Right atrium auricular region (tissue), 2 donors: Measurements from ENCODE around the gene LDHAL6B. TPM values are rescaled to one million over a fixed set of nuclear protein-coding genes. Genes with fewer than 3 reads are reported as not detected.
A peak's percentile ranks its signal among the peaks of the same experiment; 100 is the strongest.

ENCODE experiments used
- DNase-seq: peaks from one replicate; pipeline ENCODE4 v3.0.0-alpha.2; 2019; ENCODE audit warnings: low spot score
- H3K27ac ChIP-seq, 2 donors: fragments of 200-600 bp; sonication (generic); 1 replicate in 1 of 2; 2 replicates in 1 of 2; pipeline ENCODE4 v1.5.1; 2016 to 2019
- H3K27me3 ChIP-seq, 2 donors: fragments of 200-600 bp; sonication (generic); one replicate each; pipeline versions ENCODE4 v1.5.1 to v1.6.0; 2017 to 2019
- H3K36me3 ChIP-seq: fragments of 200-600 bp; sonication (generic); one replicate; pipeline ENCODE4 v1.5.1; 2016
- H3K4me1 ChIP-seq, 2 donors: fragments of 200-600 bp; sonication (generic); one replicate each; pipeline versions ENCODE4 v1.5.1 to v1.6.0; 2017 to 2019
- H3K4me3 ChIP-seq, 2 donors: fragments of 200-600 bp; sonication (generic); 1 replicate in 1 of 2; 2 replicates in 1 of 2; pipeline ENCODE4 v1.5.1; 2017 to 2019; ENCODE audit warnings: mild to moderate bottlenecking in 1 of 2, moderate library complexity in 1 of 2
- H3K9me3 ChIP-seq, 2 donors: fragments of 200-600 bp; sonication (generic); one replicate each; pipeline ENCODE4 v1.5.1; 2019
- total RNA-seq, 2 donors: library from RNA; depleted of rRNA; stranded (reverse); fragments of >200 nt; gene quantifications; one replicate each; pipeline ENCODE4 v1.1.0, GENCODE V29; 2016
- TF ChIP-seq, protein P1 (sequence below), 2 donors: fragments of 200-600 bp; sonication (generic); IDR thresholded peaks; one replicate each; pipeline ENCODE4 v1.5.1; 2019; ENCODE audit warnings: antibody characterized with exemption in 2 of 2

The LDHAL6B gene
- total RNA-seq, 2 donors from 2014 or later: not detected

DNA sequence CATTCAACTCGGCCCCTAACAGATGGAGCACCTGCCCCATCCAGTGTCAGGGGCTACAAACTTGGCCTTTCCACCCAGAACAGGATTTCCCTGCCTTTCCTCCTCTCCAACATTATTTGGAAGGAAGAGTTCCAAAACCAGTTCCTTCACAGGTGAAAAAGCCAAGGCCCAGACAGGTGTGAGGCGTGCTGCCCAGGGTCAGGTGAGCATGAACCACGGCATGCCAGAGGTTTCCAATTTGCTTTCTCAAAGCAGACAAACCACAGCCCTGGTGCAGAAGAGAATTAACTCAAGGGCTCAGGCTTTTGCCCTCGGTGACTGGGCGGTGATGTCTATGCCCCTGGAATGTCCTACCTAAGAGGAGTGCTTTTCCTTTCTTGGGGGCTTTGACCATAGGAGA, 43.2 kb downstream of the LDHAL6B start:
- Histone ChIP-seq H3K9me3 (no peaks in the 10 kb centered on the region), H3K27me3 (no peaks in the 10 kb centered on the region), H3K4me3 (no peak overlapping the region), H3K27ac (peak overlapping the region in 1 of 2 donors; percentile 12), H3K4me1 (peaks cover 0 to 4% of the 10 kb centered on the region in 2 donors), H3K36me3 (no peaks in the 10 kb centered on the region)
- DNase-seq: no peak
- TF ChIP-seq, protein P1, sequence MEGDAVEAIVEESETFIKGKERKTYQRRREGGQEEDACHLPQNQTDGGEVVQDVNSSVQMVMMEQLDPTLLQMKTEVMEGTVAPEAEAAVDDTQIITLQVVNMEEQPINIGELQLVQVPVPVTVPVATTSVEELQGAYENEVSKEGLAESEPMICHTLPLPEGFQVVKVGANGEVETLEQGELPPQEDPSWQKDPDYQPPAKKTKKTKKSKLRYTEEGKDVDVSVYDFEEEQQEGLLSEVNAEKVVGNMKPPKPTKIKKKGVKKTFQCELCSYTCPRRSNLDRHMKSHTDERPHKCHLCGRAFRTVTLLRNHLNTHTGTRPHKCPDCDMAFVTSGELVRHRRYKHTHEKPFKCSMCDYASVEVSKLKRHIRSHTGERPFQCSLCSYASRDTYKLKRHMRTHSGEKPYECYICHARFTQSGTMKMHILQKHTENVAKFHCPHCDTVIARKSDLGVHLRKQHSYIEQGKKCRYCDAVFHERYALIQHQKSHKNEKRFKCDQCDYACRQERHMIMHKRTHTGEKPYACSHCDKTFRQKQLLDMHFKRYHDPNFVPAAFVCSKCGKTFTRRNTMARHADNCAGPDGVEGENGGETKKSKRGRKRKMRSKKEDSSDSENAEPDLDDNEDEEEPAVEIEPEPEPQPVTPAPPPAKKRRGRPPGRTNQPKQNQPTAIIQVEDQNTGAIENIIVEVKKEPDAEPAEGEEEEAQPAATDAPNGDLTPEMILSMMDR (IDR thresholded peaks at IDR 0.05): no peak

DNA sequence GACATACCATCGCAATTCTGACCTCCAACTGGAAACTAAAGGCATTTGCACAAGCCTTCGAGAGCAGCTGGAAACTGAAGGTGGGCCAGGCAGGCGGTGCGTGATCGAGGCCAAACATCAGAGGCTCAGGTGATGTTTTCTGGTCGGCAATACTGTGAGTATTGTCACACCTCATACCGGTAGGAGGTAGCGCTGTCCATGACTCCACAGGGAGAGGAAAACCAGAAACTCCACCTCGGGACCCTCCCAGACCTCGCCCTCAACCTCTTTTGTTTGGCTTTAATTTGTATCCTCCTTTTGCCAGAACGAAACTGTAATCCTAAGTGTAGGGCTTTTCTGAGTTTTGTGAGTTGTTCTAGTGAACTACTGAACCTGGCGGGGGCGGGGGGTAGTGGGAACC, 43.6 kb downstream of the LDHAL6B start:
- Histone ChIP-seq H3K36me3 (no peaks in the 10 kb centered on the region), H3K27ac (peak overlapping the region in 1 of 2 donors; percentile 12), H3K4me1 (peaks cover 0 to 4% of the 10 kb centered on the region in 2 donors), H3K27me3 (no peaks in the 10 kb centered on the region), H3K9me3 (no peaks in the 10 kb centered on the region), H3K4me3 (no peak overlapping the region)
- TF ChIP-seq, protein P1 (IDR thresholded peaks at IDR 0.05): no peak
- DNase-seq: no peak

- no peak overlapping the region for H3K4me3 ChIP-seq
- no peak for DNase-seq
- H3K27ac ChIP-seq: no peak overlapping the region
- H3K9me3 ChIP-seq: no peaks in the 10 kb centered on the region
- no peaks in the 10 kb centered on the region for H3K36me3 ChIP-seq
- TF ChIP-seq, protein P1 (IDR thresholded peaks at IDR 0.05): no peak
- H3K27me3 ChIP-seq: no peaks in the 10 kb centered on the region
- H3K4me1 ChIP-seq: peaks cover 0 to 4% of the 10 kb centered on the region in 2 donors
Measured at GRCh38 chr15:59251001-59251845, 44.6 kb downstream of the LDHAL6B start.

DNA sequence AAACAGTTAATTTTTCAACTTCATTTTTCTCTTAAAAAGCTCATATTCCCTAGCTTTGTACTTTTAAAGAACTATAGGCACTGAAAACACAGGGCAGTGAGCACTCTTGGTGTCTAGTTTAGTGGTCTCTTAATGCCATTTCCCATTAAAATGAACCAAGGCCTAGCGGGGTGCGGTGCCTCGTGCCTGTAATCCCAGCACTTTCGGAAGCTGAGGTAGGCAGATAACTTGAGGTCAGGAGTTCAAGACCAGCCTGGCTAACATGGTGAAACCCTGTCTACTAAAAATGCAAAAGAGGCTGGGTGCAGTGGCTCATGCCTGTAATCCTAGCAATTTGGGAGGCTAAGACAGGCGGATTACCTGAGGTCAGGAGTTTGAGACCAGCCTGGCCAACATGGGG, 45.5 kb downstream of the LDHAL6B start:
- Histone ChIP-seq H3K4me3 (no peak overlapping the region), H3K4me1 (peaks cover 0 to 4% of the 10 kb centered on the region in 2 donors), H3K36me3 (no peaks in the 10 kb centered on the region), H3K9me3 (no peaks in the 10 kb centered on the region), H3K27ac (no peak overlapping the region), H3K27me3 (no peaks in the 10 kb centered on the region)
- DNase-seq: no peak
- TF ChIP-seq, protein P1 (IDR thresholded peaks at IDR 0.05): no peak

DNA sequence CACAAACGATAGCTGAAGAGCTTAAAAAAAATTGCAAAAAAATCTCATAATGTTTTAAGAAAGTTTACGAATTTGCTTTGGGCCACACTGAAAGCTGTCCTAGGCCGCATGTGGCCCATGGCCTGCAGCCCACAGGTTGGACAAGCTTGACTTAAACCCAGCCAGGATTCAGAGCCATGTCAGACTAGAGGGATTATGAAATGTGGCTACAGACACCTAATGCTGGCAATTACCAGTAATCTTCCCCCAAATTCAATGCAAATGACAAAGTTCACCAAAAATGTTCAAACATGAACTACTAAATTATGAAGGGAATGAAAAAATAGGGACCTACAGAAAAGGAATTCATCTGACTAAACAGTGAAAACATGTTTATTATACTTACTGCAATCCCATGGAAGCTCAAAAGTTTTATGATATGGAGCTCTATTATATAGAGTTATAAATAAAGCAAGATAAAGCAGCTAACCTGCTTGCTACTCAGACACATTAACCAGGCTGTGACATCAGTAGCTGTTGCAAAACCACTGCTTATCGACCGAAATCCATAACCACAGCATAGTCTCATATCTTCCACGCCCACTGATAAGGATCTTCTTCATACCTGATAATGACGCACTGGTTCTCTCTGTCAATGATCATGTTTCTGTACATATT, 49.2 kb downstream of the LDHAL6B start:
- no peak overlapping the region for H3K4me3 ChIP-seq
- DNase-seq: no peak
- peaks cover 4% of the 10 kb centered on the region for H3K36me3 ChIP-seq
- H3K4me1 ChIP-seq: no peaks in the 10 kb centered on the region
- no peaks in the 10 kb centered on the region for H3K27me3 ChIP-seq
- no peak overlapping the region for H3K27ac ChIP-seq
- TF ChIP-seq, protein P1 (IDR thresholded peaks at IDR 0.05): no peak
- H3K9me3 ChIP-seq: no peaks in the 10 kb centered on the region
